GOT3 (cell line): Measurements from ENCODE around the gene DUOX2.
"Not testable (repeated sequence)": the region's sequence is repeated elsewhere in the genome, so short reads cannot be mapped to it uniquely, and the experiment has no call there.

Source experiments
- DNase-seq: peaks from one replicate; lab custom pipeline; 2025; ENCODE audit warnings: mixed read lengths; lab: John Stamatoyannopoulos, UW

Gene DUOX2

GRCh38 chr15:45138814-45139765 lies 25.1 kb upstream of the DUOX2 start:
- DNase-seq = no peak

DNA sequence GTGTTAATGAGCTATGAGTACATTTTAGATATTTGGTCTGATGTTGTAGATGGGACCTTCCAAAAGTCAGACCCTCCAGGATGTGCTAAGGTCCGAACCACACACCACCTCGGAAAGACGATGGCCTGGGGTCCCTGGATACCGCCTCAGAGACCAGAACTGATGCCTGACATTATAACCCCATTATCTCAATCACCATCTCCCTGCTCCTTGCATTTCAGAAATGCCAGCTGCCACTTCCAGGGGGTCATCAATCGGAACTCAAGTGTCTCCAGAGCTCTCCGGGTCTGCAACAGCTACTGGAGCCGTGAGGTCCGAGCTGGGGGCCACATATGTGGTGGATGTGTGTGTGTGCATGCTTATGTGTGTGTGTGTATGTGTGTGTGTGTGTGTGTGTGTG lies 23.7 kb upstream of the DUOX2 start:
- DNase-seq = no peak

DNA sequence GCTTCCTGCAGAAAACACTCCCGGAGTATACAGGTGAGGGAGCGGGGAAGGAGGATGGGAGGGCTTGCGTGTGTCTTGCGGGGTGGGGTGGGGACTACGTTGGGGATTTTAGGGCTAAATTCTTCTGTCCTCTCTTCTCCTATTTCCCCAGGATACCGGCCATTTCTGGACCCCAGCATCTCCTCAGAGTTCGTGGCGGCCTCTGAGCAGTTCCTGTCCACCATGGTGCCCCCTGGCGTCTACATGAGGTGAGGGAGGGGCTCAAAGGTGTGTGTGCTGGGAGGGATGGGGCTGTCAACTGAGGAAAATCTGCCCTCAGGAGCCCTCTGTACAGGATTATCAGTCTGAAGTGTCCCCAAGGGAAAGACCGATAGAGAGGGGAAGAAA lies 22.4 kb upstream of the DUOX2 start:
- DNase-seq = no peak

GRCh38 chr15:45135705-45136377 lies 21.9 kb upstream of the DUOX2 start:
- DNase-seq = not testable (repeated sequence)

GRCh38 chr15:45134682-45135604 lies 21.0 kb upstream of the DUOX2 start:
- DNase-seq = no peak

GRCh38 chr15:45134046-45134445 lies 20.1 kb upstream of the DUOX2 start:
- DNase-seq = no peak

DNA sequence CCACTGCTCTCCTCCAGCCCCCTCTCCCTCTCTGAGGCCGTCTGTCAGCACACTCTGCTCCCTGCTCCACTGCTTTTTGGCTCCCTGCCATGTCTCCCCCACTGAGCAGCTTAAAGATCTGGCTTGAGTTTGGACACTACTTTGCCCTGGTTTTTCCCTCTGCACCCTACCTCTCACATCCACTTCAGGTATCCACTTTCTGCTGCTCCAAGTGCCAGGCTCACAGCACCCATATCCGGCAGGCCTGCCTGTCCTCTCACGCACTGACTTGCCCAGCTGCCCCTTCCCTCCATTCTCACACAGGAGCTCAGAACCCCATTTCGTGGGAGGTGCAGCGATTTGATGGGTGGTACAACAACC lies 19.6 kb upstream of the DUOX2 start:
- no peak for DNase-seq

- no peak for DNase-seq
These were observed 19.0 kb upstream of the DUOX2 start for GRCh38 chr15:45132844-45133560.

- DNase-seq = no peak
These were observed 17.5 kb upstream of the DUOX2 start for GRCh38 chr15:45131510-45131909.

GRCh38 chr15:45130291-45131000 lies 16.5 kb upstream of the DUOX2 start:
- no peak for DNase-seq

GRCh38 chr15:45129651-45130129 lies 15.7 kb upstream of the DUOX2 start, which contains the start of the genes DUOX1 and DUOXA1:
Gene DUOX1 (plus strand): TSS chr15:45129994. CDS start chr15:45131967, 1,973 bp downstream.
Gene DUOXA1 (minus strand): TSS chr15:45129879. CDS start chr15:45123014, 6,865 bp downstream.
- DNase-seq = no peak

- DNase-seq = no peak
These were observed 15.1 kb upstream of the DUOX2 start for GRCh38 chr15:45128971-45129639.

GRCh38 chr15:45126535-45127158 lies 12.7 kb upstream of the DUOX2 start:
- DNase-seq = no peak

GRCh38 chr15:45123397-45123796 lies 9.4 kb upstream of the DUOX2 start:
- no peak for DNase-seq

DNA sequence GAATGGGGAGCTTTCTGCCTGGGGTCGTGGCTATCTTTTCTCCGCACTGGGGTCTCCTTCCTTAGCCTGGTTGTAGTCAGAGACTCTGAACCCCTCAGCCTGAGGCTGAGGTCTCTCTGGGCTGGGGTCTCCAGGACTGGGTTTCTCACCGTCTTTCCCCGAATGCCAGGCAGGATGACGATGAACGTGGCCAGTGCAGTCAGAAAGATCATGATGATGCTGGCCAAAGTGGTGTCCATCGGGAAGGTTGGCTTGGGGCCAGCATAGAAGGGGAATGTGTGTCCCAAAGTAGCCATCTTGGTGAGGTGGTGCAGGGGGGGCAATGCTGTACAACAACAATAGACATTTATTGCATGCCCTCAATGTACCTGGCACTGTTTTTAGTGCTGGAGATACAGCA lies 8.7 kb upstream of the DUOX2 start:
- DNase-seq = no peak

DNA sequence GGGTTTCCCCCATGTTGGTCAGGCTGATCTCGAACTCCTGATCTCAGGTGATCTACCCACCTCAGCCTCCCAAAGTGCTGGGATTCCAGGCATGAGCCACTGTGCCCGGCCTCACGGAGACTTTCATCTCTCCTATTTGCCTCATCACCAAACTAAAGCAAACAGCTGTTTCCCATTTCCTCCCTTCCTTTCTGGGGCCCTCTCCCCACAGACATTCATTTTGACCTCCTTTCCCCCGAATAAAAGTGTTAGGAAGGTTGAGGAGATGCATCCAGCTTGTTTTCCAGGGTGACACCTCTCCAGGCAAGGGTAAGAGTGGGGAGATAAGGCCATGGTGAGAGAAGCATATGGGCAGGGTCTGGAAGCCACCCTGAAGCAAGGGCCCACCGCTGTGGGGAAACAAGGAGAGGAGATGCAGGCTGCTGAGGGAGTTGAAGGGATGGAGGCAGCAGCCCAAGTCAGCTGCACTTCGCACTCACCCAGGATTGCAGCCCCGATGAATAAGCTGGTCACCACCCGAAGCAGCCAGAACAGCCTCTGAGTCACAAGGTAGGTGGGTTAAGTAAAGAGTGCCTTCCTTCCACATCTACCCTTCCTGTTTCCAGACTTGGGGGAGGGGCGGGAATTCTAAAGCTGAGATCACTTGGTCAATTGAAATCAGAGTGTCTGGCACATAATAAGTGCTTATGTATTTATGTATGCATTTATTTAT lies 7.9 kb upstream of the DUOX2 start:
- DNase-seq = no peak

DNA sequence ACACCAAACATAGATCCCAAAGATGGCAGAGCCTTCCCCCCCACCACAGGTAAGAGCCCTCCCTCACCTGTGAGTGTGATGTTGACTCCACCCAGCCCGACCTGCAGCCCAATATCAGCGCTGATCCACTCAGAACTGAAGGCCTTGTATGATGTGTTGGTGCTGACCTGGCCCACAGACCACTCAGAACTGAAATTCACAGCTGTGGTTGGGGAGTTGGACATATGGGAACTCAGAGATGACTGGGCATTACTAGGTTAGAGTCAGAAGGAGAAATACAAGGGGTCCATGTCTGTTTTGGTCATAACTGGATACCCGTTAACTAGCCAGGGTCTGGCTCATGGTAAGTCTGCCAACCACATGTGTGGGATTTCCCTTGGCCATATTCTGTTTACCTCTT lies 7.0 kb upstream of the DUOX2 start:
- no peak for DNase-seq

DNA sequence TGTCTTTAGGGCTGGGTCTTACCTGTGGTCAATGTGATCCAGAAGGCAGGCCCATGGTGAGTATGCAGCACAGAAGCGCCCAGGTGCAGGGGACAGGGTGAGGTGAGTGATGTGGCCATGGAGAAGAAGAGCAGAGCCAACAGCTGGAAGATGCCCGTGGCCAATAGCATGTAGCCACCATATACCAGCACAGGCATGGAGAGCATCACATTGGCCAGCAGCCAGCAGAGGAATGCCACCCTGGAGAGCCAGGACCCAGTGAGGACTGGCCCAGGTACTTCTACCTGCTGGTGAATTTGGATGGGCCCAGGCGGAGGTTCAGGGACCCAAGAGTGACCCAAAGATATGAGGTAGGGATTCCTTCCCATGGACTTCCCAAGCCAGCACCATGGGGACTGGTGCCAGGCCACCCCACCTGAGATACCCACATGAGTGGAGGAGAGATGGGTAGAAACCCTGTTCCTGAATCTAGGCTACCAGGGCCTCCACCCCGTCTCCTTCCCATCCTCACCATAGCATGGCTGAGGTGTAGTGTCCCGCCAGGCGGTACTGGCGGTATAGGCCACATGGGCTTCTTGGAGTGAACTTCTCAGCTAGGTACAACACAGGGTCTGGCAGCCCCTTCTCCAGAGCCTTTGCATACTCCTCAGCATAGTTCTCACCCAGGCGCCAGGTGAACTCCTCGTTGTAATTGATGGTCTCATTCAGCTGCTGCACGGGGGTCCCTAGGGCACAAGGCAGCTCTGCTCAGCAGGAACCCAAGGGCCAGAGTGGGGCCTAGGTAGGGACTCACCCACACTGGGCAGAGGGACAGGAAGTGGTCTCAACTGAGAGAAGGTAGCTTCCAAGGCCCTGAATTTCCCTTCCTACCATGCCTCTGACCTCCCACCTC lies 6.4 kb upstream of the DUOX2 start:
- no peak for DNase-seq
